Liver (tissue), 9 donors: Measurements from ENCODE around the gene FGD4. TPM values are rescaled to one million over a fixed set of nuclear protein-coding genes. Genes with fewer than 3 reads are reported as not detected.
"Not testable (repeated sequence)": the region's sequence is repeated elsewhere in the genome, so short reads cannot be mapped to it uniquely, and the experiment has no call there.

Experiments used
- DNase-seq: peaks from one replicate; pipeline ENCODE4 v3.0.0-alpha.2; 2017; ENCODE audit warnings: low spot score
- H3K27ac ChIP-seq, 2 donors: one replicate each; pipeline ENCODE4 v1.7.0; 2013; ENCODE audit warnings: inconsistent platforms in 2 of 2, low read length in 2 of 2, control low read depth in 1 of 2, low read depth in 1 of 2, mild to moderate bottlenecking in 1 of 2
- H3K27me3 ChIP-seq, 4 donors: one replicate each; pipeline versions ENCODE4 v1.6.1 to v1.7.0; 2013; ENCODE audit warnings: low read length in 3 of 4, inconsistent platforms in 1 of 4, mild to moderate bottlenecking in 1 of 4, moderate library complexity in 1 of 4; ENCODE audit not compliant: control insufficient read depth in 4 of 4, insufficient read depth in 4 of 4
- H3K36me3 ChIP-seq, 4 donors: one replicate each; pipeline versions ENCODE4 v1.6.1 to v1.7.0; 2013; ENCODE audit warnings: low read length in 3 of 4, mild to moderate bottlenecking in 3 of 4, low read depth in 1 of 4, moderate library complexity in 1 of 4; ENCODE audit not compliant: control insufficient read depth in 4 of 4, insufficient read depth in 3 of 4
- H3K4me1 ChIP-seq, 4 donors: one replicate each; pipeline versions ENCODE4 v1.6.1 to v1.7.0; 2013; ENCODE audit warnings: low read length in 3 of 4, mild to moderate bottlenecking in 3 of 4, moderate library complexity in 1 of 4; ENCODE audit not compliant: control insufficient read depth in 4 of 4, insufficient read depth in 4 of 4
- H3K4me3 ChIP-seq, 3 donors: one replicate each; pipeline versions ENCODE4 v1.6.1 to v1.7.0; 2013; ENCODE audit warnings: low read length in 3 of 3, control low read depth in 1 of 3, low read depth in 1 of 3, mild to moderate bottlenecking in 1 of 3
- H3K9ac ChIP-seq, 2 donors: one replicate each; pipeline ENCODE4 v1.7.0; 2013; ENCODE audit warnings: low read length in 2 of 2, mild to moderate bottlenecking in 2 of 2, moderate library complexity in 2 of 2, control low read depth in 1 of 2, low read depth in 1 of 2
- H3K9me3 ChIP-seq, 4 donors: one replicate each; pipeline versions ENCODE4 v1.6.1 to v1.7.0; 2013; ENCODE audit warnings: low read length in 3 of 4; ENCODE audit not compliant: control insufficient read depth in 4 of 4
- ATF3 ChIP-seq: IDR thresholded peaks from 2 replicates; pipeline ENCODE4 v1.6.1; 2016; ENCODE audit warnings: antibody characterized with exemption
- GABPA ChIP-seq, 2 donors: IDR thresholded peaks in 1 of 2; conservative IDR thresholded peaks in 1 of 2; 2 replicates each; pipeline ENCODE4 v1.6.1; 2016; ENCODE audit warnings: antibody characterized with exemption in 2 of 2, mild to moderate bottlenecking in 1 of 2, moderate library complexity in 1 of 2
- HNF4A ChIP-seq, 2 donors: conservative IDR thresholded peaks; 2 replicates each; pipeline ENCODE4 v1.6.1; 2016; ENCODE audit warnings: antibody characterized with exemption in 2 of 2, mild to moderate bottlenecking in 2 of 2
- MAX ChIP-seq: IDR thresholded peaks from 2 replicates; pipeline ENCODE4 v1.6.1; 2016; ENCODE audit warnings: antibody characterized with exemption
- RAD21 ChIP-seq, 2 donors: IDR thresholded peaks; 2 replicates each; pipeline ENCODE4 v1.6.1; 2016; ENCODE audit warnings: antibody characterized with exemption in 2 of 2, mild to moderate bottlenecking in 2 of 2
- YY1 ChIP-seq: IDR thresholded peaks from 2 replicates; pipeline ENCODE4 v1.6.1; 2016; ENCODE audit warnings: antibody characterized with exemption, mild to moderate bottlenecking
- WGBS: extraction: QIAGEN DNeasy Blood & Tissue Kit; methylation state at CpG from one replicate; pipeline ENCODE4 v1.1.7; 2013; 5-methylcytosine and 5-hydroxymethylcytosine counted together
- polyA plus RNA-seq, 2 donors: library from polyadenylated mRNA; stranded (reverse) in 1 of 2; unstranded in 1 of 2; fragments of 200-250 nt in 1 of 2; fragments of >200 nt in 1 of 2; fragmentation: Nextera tagmentation in 1 of 2; extraction: Ambion mirVana in 1 of 2; gene quantifications; one replicate each; pipeline versions ENCODE4 v1.2.1 to v1.2.3, GENCODE V29; 2013 to 2015
- total RNA-seq, 2 donors: library from RNA; depleted of rRNA; stranded (reverse); fragments of >200 nt; gene quantifications; one replicate each; pipeline ENCODE4 v1.2.3, GENCODE V29; 2014
- donor health status: healthy.
- donor health status: healthy.
- donor health status: healthy.
- donor health status: healthy.
- donor health status: healthy.

The FGD4 gene
- total and polyA plus RNA-seq, 4 donors = 3.8 to 26.4 (median 9.0) TPM

DNA sequence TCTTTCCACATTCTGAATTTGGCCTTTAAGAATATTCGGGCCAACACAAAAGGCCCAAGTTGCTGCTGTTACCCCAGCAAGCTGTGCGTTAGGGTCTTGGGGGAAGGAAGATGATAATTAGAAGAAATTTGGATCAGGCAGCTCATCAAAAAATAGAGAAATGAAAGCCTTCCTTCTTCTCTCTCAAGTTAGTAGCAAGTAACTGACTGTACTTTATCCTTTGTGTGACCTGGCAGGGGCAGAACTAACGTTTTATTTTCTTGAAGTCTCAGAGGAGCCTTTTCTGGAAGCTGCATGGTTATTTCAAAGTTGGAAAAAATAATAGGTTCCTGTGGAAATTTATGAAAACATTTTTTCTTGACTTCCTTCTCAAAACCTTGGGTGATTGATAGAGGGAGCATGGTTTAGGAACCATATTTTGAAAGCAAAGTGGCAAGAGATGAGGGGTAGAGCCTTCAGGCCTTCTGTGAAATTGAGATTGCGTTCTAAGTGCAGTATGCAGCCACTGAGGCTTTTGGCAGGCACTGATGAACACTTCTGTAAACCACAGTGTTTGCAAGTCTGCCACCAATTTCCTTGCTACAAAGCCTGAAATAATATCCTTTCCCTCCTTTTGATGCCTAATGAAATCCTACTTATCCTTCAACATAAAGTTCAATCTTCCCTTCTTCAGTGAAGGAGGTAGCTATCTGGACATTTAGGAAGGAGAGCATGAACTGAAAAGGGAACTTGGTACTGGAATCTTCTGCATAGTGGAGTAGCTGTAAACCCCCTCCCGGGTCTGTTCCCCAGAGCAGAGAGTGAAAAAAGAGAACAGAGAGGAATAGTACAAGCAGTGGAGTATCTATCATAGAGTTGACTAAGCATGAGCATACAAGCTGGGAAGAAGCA, 123.2 kb downstream of the FGD4 start:
- Histone ChIP-seq H3K36me3 (no peaks in the 10 kb centered on the region), H3K27me3 (no peaks in the 10 kb centered on the region), H3K4me1 (peaks cover 0 to 5% (median 0%) of the 10 kb centered on the region in 4 donors), H3K4me3 (no peak overlapping the region), H3K9ac (no peak overlapping the region), H3K9me3 (no peaks in the 10 kb centered on the region), H3K27ac (peak overlapping the region; percentile 26 to 28)
- DNase-seq = no peak
- WGBS = 55% methylated on average over 5 of the region's 5 CpGs
- TF ChIP-seq ATF3 (no peak), YY1 (no peak), GABPA (IDR thresholded peaks at IDR 0.05 in 1 of 2, conservative IDR thresholded peaks at IDR 0.05 in 1 of 2) (no peak)

DNA sequence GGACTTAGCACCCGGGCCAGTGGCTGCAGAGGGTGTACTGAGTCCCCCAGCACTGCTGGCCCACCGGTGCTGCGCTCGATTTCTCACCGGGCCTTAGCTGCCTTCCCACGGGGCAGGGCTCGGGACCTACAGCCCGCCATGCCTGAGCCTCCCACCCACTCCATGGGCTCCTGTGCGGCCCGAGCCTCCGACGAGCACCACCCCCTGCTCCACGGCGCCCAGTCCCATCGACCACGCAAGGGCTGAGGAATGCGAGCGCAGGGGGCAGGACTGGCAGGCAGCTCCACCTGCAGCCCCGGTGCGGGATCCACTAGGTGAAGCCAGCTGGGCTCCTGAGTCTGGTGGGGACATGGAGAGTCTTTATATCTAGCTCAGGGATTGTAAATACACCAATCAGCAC, 126.4 kb downstream of the FGD4 start:
- 91% methylated on average over 20 of the region's 20 CpGs for WGBS
- H3K4me3 ChIP-seq, H3K4me1 ChIP-seq, H3K36me3 ChIP-seq, H3K27me3 ChIP-seq, H3K9me3 ChIP-seq, DNase-seq, H3K27ac ChIP-seq, H3K9ac ChIP-seq: not testable (repeated sequence)

- not testable (repeated sequence) for H3K27me3 ChIP-seq, H3K9me3 ChIP-seq, H3K27ac ChIP-seq, DNase-seq, H3K36me3 ChIP-seq, H3K4me3 ChIP-seq, H3K4me1 ChIP-seq, H3K9ac ChIP-seq
- 93% methylated on average over 9 of the region's 9 CpGs for WGBS
Observed at GRCh38 chr12:32526343-32526742, 127.0 kb downstream of the FGD4 start.

- 4% methylated on average over 1 of the region's 1 CpG for WGBS
- DNase-seq = no peak
Observed at GRCh38 chr12:32532422-32532821, 133.1 kb downstream of the FGD4 start.

More at GRCh38 chr12:32532422-32532821, 133.1 kb downstream of the FGD4 start:
- Histone ChIP-seq H3K4me1 (peaks cover 5 to 48% (median 32%) of the 10 kb centered on the region in 4 donors), H3K9me3 (no peaks in the 10 kb centered on the region), H3K36me3 (no peaks in the 10 kb centered on the region), H3K27ac (peak overlapping the region; percentile 86 to 90), H3K9ac (peak overlapping the region in 1 of 2 donors; percentile 75), H3K4me3 (no peak overlapping the region), H3K27me3 (no peaks in the 10 kb centered on the region)
- peak; percentile 55 for TF ChIP-seq MAX
- TF ChIP-seq ATF3 = no peak
- TF ChIP-seq RAD21 (IDR thresholded peaks at IDR 0.05) = peak in 1 of 2 donors; percentile 13
- peak in 1 of 2 donors; percentile 33 for TF ChIP-seq HNF4A (conservative IDR thresholded peaks at IDR 0.05)
